GM12878 (cell line): Measurements from ENCODE around the gene GCA. TPM values are rescaled to one million over a fixed set of nuclear protein-coding genes. Genes with fewer than 3 reads are reported as not detected.

Experiments
- ATAC-seq: fragments of 200-7000 bp; cut with Tn5 transposase; 3 replicates; pipeline ENCODE4 v1.9.1; 2020; ENCODE audit warnings: mild to moderate bottlenecking, moderate library complexity
- BruUV-seq: library from RNA; stranded (reverse); fragments of 400-500 nt; replicated peaks from 2 replicates; lab custom pipeline; 2021; lab: Mats Ljungman, UMichigan
- CTCF ChIA-PET: fragments of 300-600 bp; sonication (Branson Sonifier 250); formaldehyde crosslinking; extraction: SDS; loops from one replicate; lab custom pipeline; 2021; ENCODE audit warnings: inconsistent platforms; lab: Yijun Ruan, JAX
- POLR2A ChIA-PET: fragments of 350-600 bp; formaldehyde crosslinking; extraction: SDS; loops from one replicate; lab custom pipeline; 2021; ENCODE audit warnings: inconsistent platforms; lab: Charles Lee
- RAD21 ChIA-PET: fragments of 300-600 bp; sonication (Branson Sonifier 250); formaldehyde crosslinking; loops from one replicate; lab custom pipeline; 2023; ENCODE audit warnings: antibody characterized with exemption; ENCODE audit not compliant: unreplicated experiment; lab: Charles Lee
- SMC1A ChIA-PET: fragments of 300-600 bp; sonication (Branson Sonifier 250); formaldehyde crosslinking; loops from one replicate; lab custom pipeline; 2023; ENCODE audit not compliant: unreplicated experiment, uncharacterized antibody; lab: Charles Lee
- DNase-seq: peaks from one replicate; pipeline ENCODE4 v3.0.0-alpha.2; 2011; ENCODE audit warnings: low read depth, low spot score
- FAIRE-seq: peaks from 3 replicates; lab custom pipeline; 2011; peaks lifted over from hg19 to GRCh38; lab: Jason Lieb, UNC
- H2AFZ ChIP-seq: 2 replicates; pipeline ENCODE4 v1.6.0; 2011; ENCODE audit warnings: low read depth, low read length, control low read depth; ENCODE audit not compliant: control insufficient read depth
- H3K27ac ChIP-seq: 2 replicates; pipeline ENCODE4 v1.5.1; 2011; ENCODE audit warnings: control low read depth; ENCODE audit not compliant: control insufficient read depth, insufficient read depth
- H3K27me3 ChIP-seq, 2 experiments: replicated peaks in 1 of 2; 2 replicates each; pipeline versions ENCODE4 v1.6.0 to v1.6.1; 2011; ENCODE audit warnings: low read length in 1 of 2; ENCODE audit not compliant: control insufficient read depth in 2 of 2, insufficient read depth in 2 of 2
- H3K36me3 ChIP-seq, 2 experiments: 2 replicates each; pipeline ENCODE4 v1.5.1; 2011; ENCODE audit warnings: low read length in 1 of 2; ENCODE audit not compliant: control insufficient read depth in 2 of 2, insufficient read depth in 2 of 2
- H3K4me1 ChIP-seq: 2 replicates; pipeline ENCODE4 v1.6.1; 2011; ENCODE audit warnings: mild to moderate bottlenecking, low read length, moderate library complexity, mixed read lengths; ENCODE audit not compliant: control insufficient read depth, insufficient read depth
- H3K4me2 ChIP-seq: 2 replicates; pipeline ENCODE4 v1.6.0; 2011; ENCODE audit warnings: control low read depth; ENCODE audit not compliant: control insufficient read depth, insufficient read depth
- H3K4me3 ChIP-seq: fragments of 200-600 bp; sonication (generic); 2 replicates; pipeline ENCODE4 v1.5.1; 2016
- H3K79me2 ChIP-seq: 2 replicates; pipeline ENCODE4 v1.6.0; 2011; ENCODE audit warnings: low read length; ENCODE audit not compliant: control insufficient read depth, insufficient read depth
- H3K9ac ChIP-seq: 2 replicates; pipeline ENCODE4 v1.8.0; 2011; ENCODE audit warnings: low read length, control low read depth, mixed read lengths; ENCODE audit not compliant: control insufficient read depth, insufficient read depth
- H3K9me3 ChIP-seq: replicated peaks from 3 replicates; pipeline ENCODE4 v1.5.1; 2011; ENCODE audit warnings: mild to moderate bottlenecking, low read length; ENCODE audit not compliant: control insufficient read depth, insufficient read depth
- H4K20me1 ChIP-seq: 2 replicates; pipeline ENCODE4 v1.6.0; 2011; ENCODE audit not compliant: control insufficient read depth, insufficient read depth
- CHD4 ChIP-seq: fragments of 200-600 bp; sonication (generic); IDR thresholded peaks from 2 replicates; pipeline ENCODE4 v1.6.1; 2016; ENCODE audit warnings: mild to moderate bottlenecking
- IKZF1 ChIP-seq: fragments of 450-650 bp; conservative IDR thresholded peaks from 2 replicates; pipeline ENCODE4 v1.6.1; 2017; ENCODE audit warnings: antibody characterized with exemption, mild to moderate bottlenecking
- MEF2A ChIP-seq: IDR thresholded peaks from 2 replicates; pipeline ENCODE4 v1.6.1; 2011; ENCODE audit warnings: low read depth, mild to moderate bottlenecking, low read length, moderate library complexity; ENCODE audit not compliant: insufficient read depth
- WGBS: methylation state at CpG from one replicate; pipeline ENCODE4 v1.1.6; 2016; ENCODE audit warnings: low lambda C conversion rate; ENCODE audit not compliant: insufficient replicate concordance, insufficient coverage; ENCODE audit errors: missing lambda C conversion rate; 5-methylcytosine and 5-hydroxymethylcytosine counted together
- in situ Hi-C: fragments of 300-500 bp; cut with MboI; formaldehyde crosslinking; loops from 9 replicates; pipeline ENCODE4 v1.14.3; 2018; ENCODE audit warnings: mixed read lengths
- intact Hi-C: fragments of 100-400 bp; cut with micrococcal nuclease; formaldehyde crosslinking; loops from one replicate; pipeline ENCODE4 v1.14.2; 2022; ENCODE audit not compliant: unreplicated experiment
- polyA plus RNA-seq, 11 experiments: library from polyadenylated mRNA; depleted of rRNA in 4 of 11; unstranded in 6 of 11; stranded (reverse) in 5 of 11; fragments of >200 nt; fragmentation: Nextera tagmentation in 4 of 11; fragmentation: Illumina TruSeq in 1 of 11; extraction: Ambion mirVana in 4 of 11; extraction: Trizol in 1 of 11; gene quantifications; 1 replicate in 1 of 11; 2 replicates in 10 of 11; pipeline versions ENCODE4 v1.2.1 to v1.2.3, GENCODE V29; 2011 to 2016; ENCODE audit warnings: inconsistent platforms in 2 of 11, missing spikeins in 2 of 11, low read depth in 1 of 11
- total RNA-seq, 4 experiments: library from RNA; depleted of rRNA in 3 of 4; stranded (reverse); fragments of >200 nt in 3 of 4; fragmentation: Illumina TruSeq in 1 of 4; extraction: Trizol in 1 of 4; gene quantifications; 2 replicates each; pipeline versions ENCODE4 v1.2.1 to v1.2.3, GENCODE V29; 2013 to 2021
- TF ChIP-seq, protein P1 (sequence below): IDR thresholded peaks from 2 replicates; pipeline ENCODE4 v1.6.1; 2011; ENCODE audit warnings: borderline replicate concordance, low read depth, mild to moderate bottlenecking, moderate library complexity, low read length; ENCODE audit not compliant: insufficient read depth, poor library complexity, severe bottlenecking

The GCA gene
- total and polyA plus RNA-seq, 10 of the 15 experiments (the other 5 are each of a cell fraction or from before 2014, with no cell fraction given) = 20.6 to 81.9 (median 32.0) TPM

DNA sequence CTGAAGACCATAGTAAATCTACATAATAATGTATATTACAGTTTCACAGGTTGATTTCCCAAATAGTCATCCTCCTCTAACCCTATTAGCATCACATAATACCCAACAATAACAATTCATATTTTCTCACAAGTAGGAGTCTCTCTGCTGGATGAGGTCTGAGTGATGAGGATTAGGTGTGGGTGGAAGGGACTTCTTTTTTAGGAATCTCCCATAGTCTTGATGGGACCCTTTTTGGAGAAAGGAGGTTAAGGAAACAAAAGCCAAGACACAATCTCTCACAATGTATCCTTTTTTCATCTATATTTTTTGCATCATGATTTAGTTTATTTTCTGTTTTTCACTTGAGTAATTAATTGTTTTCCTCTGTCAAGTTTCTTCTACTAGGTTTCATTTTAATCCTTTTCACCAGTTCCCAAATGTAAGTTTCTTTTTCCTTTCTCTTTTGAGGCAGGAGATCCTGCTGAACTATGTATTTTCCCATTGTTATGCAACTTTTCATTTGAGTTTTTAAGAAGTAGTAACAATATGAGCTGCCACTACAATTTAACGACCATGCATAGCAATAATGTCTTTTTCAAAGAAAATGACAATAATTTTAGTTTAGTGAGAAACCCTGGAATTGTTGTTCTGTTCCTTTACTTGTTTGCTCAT lies 22.9 kb upstream of the GCA start:
- 90% methylated on average over 1 of the region's 1 CpG for WGBS

More for the DNA sequence above, 22.9 kb upstream of the GCA start:
- intact Hi-C loops = no loop called here
- in situ Hi-C loops = loop anchor here (25.0 kb wide), 1 partner anchor 934 kb away; no protein-coding TSS in a partner anchor
- Histone ChIP-seq H3K9me3 (no peaks in the 10 kb centered on the region; the same call in 2 of the 3 replicates), H3K4me1 (no peaks in the 10 kb centered on the region), H2AFZ (no peak overlapping the region; the same call in 1 of the 2 replicates), H3K9ac (peak overlapping the region; percentile 51), H3K36me3 (peaks cover 0 to 3% of the 10 kb centered on the region in 2 experiments; a peak in 1 of 4 replicates), H4K20me1 (no peaks in the 10 kb centered on the region), H3K27me3 (no peaks in the 10 kb centered on the region), H3K4me3 (peak overlapping the region; percentile 90), H3K27ac (peak overlapping the region; percentile 98), H3K79me2 (peaks cover 62% of the 10 kb centered on the region), H3K4me2 (peak overlapping the region; percentile 92)
- DNase-seq = no peak
- no peak for ATAC-seq
- BruUV-seq = no TSS peak
- POLR2A ChIA-PET = interaction anchor here (0.7 to 2.4 kb wide), 3 partner anchors 14 to 19 kb away, joined by 3 to 12 read pairs (median 3); no protein-coding TSS in a partner anchor
- no peak for FAIRE-seq
- TF ChIP-seq, protein P1, sequence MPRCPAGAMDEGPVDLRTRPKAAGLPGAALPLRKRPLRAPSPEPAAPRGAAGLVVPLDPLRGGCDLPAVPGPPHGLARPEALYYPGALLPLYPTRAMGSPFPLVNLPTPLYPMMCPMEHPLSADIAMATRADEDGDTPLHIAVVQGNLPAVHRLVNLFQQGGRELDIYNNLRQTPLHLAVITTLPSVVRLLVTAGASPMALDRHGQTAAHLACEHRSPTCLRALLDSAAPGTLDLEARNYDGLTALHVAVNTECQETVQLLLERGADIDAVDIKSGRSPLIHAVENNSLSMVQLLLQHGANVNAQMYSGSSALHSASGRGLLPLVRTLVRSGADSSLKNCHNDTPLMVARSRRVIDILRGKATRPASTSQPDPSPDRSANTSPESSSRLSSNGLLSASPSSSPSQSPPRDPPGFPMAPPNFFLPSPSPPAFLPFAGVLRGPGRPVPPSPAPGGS = no peak
- TF ChIP-seq CHD4 (no peak), IKZF1 (0 out of 2 replicates have a peak, but pooled peaks have one; percentile 14), MEF2A (no peak)
- SMC1A ChIA-PET = interaction anchor here (0.6 to 2.4 kb wide), 4 partner anchors 13 to 88 kb away, joined by 3 to 11 read pairs (median 4); no protein-coding TSS in a partner anchor
- CTCF ChIA-PET = interaction anchor here (1.3 to 5.8 kb wide), 6 partner anchors 8 to 101 kb away, joined by 3 to 55 read pairs (median 7); no protein-coding TSS in a partner anchor
- RAD21 ChIA-PET = interaction anchor here (4.1 kb wide), 1 partner anchor 13 kb away, joined by 33 read pairs; no protein-coding TSS in a partner anchor
